ENCODE results near the gene WNK3. TPM values are rescaled to one million over a fixed set of nuclear protein-coding genes. Genes with fewer than 3 reads are reported as not detected.

WNK3 gene
- polyA plus RNA-seq, 6 donors from 2014 or later, result 0.34 to 0.60 (median 0.41) TPM; not detected in 2

GRCh38 chrX:54177306-54177705, 180.5 kb downstream of the WNK3 start:
- peaks cover 0 to 5% of the 10 kb centered on the region in 2 donors for H3K36me3 Mint-ChIP-seq
- peaks cover 28 to 51% (median 48%) of the 10 kb centered on the region in 3 donors for H3K4me1 Mint-ChIP-seq
- H3K9me3 Mint-ChIP-seq, result peaks cover 0 to 5% (median 0%) of the 10 kb centered on the region in 7 donors
- H3K4me3 Mint-ChIP-seq, result peak overlapping the region in 1 of 8 donors; percentile 44
- H3K27me3 Mint-ChIP-seq, result peaks cover 0 to 5% (median 0%) of the 10 kb centered on the region in 3 donors
- ATAC-seq (ENCODE audit: low read depth in 2 of 2) (no peak), DNase-seq (no peak)
- peak overlapping the region in 2 of 6 donors; percentile 3 to 36 for H3K27ac Mint-ChIP-seq

DNA sequence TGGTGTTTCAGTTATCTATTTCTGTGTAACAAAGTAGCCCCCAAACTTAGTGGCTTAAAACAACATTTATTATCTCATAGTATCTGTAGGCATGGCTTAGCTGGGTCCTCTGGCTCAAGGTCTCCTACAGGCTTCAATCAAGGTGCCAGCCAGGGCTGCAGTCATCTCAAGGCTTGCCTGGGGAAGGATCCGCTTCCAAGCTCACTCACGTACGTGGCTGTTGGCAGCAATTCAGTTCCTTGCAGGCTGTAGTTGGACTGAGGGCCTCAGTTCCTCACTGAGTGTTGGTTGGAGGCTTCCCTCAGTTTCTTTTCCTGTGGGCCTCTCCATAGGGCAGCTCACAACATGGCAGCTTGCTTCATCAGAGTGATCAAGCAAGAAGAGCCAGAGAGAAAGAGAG, 184.1 kb downstream of the WNK3 start:
- H3K27ac Mint-ChIP-seq, result peak overlapping the region in 2 of 6 donors; percentile 7 to 66
- ATAC-seq (ENCODE audit: low read depth in 2 of 2) (no peak), DNase-seq (no peak)
- peaks cover 10 to 23% (median 21%) of the 10 kb centered on the region in 3 donors for H3K4me1 Mint-ChIP-seq
- no peaks in the 10 kb centered on the region for H3K27me3 Mint-ChIP-seq
- peak overlapping the region in 1 of 8 donors; percentile 40 for H3K4me3 Mint-ChIP-seq
- peaks cover 0 to 5% of the 10 kb centered on the region in 2 donors for H3K36me3 Mint-ChIP-seq
- H3K9me3 Mint-ChIP-seq, result peaks cover 0 to 1% (median 0%) of the 10 kb centered on the region in 7 donors

- H3K36me3 Mint-ChIP-seq, result peaks cover 0 to 5% of the 10 kb centered on the region in 2 donors
- H3K9me3 Mint-ChIP-seq, result peaks cover 0 to 1% (median 0%) of the 10 kb centered on the region in 7 donors
- H3K27ac Mint-ChIP-seq, result no peak overlapping the region
- ATAC-seq (ENCODE audit: low read depth in 2 of 2) (no peak), DNase-seq (no peak)
- H3K27me3 Mint-ChIP-seq, result no peaks in the 10 kb centered on the region
- peaks cover 6 to 17% (median 16%) of the 10 kb centered on the region in 3 donors for H3K4me1 Mint-ChIP-seq
- H3K4me3 Mint-ChIP-seq, result no peak overlapping the region
Observed at GRCh38 chrX:54172455-54172854, 185.4 kb downstream of the WNK3 start.

GRCh38 chrX:54171527-54172250, 186.2 kb downstream of the WNK3 start:
- no peak for ATAC-seq (ENCODE audit: low read depth in 2 of 2)
- Mint-ChIP-seq H3K27me3 (no peaks in the 10 kb centered on the region), H3K9me3 (peaks cover 0 to 1% (median 0%) of the 10 kb centered on the region in 7 donors), H3K36me3 (peaks cover 0 to 5% of the 10 kb centered on the region in 2 donors), H3K4me1 (peaks cover 5 to 12% (median 8%) of the 10 kb centered on the region in 3 donors), H3K4me3 (no peak overlapping the region), H3K27ac (no peak overlapping the region)
- no peak for DNase-seq

DNA sequence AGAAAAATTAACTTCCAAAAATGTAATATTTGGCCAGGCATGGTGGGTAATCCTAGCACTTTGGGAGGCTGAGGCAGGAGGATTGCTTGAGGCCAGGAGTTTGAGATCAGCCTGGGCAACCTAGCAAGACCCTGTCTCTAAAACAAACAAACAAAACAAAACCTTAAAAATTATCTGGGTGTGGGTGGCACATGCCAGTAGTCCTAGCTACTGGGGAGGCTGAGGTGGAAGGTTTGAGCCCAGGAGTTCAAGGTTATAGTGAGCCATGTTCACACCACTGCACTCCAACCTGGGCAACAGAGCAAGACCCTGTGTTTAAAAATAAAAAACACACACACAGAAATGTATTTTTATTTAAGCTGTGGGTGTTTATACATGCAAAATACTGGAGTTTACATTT, 186.8 kb downstream of the WNK3 start:
- Mint-ChIP-seq H3K27me3 (no peaks in the 10 kb centered on the region), H3K27ac (peak overlapping the region in 1 of 6 donors; percentile 28), H3K9me3 (peaks cover 0 to 1% (median 0%) of the 10 kb centered on the region in 7 donors), H3K4me1 (peaks cover 5 to 12% (median 5%) of the 10 kb centered on the region in 3 donors), H3K4me3 (no peak overlapping the region), H3K36me3 (peaks cover 0 to 5% of the 10 kb centered on the region in 2 donors)
- ATAC-seq (ENCODE audit: low read depth in 2 of 2) (no peak), DNase-seq (no peak)

DNA sequence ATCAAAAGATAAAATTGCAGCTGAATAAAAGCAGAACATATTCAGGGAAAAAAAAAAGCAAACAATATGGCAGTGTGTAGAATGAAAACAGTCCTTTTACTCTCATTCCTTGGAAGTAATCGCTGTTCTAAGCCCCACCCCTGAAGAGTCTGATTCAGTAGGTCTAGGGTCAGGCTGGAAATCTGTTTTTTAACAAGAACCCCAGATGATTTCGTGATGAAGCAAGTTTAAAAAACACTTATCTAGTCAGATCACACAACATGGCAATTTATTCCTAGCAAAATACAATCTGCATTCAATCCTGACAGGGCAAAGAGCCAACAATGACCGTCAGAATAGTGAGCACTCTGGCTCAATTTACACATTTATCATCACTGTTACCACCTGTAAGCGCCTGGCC, 190.9 kb downstream of the WNK3 start:
- Mint-ChIP-seq H3K27me3 (no peaks in the 10 kb centered on the region), H3K27ac (peak overlapping the region in 2 of 6 donors; percentile 2 to 27), H3K9me3 (peaks cover 0 to 5% (median 0%) of the 10 kb centered on the region in 7 donors), H3K36me3 (no peaks in the 10 kb centered on the region), H3K4me1 (no peaks in the 10 kb centered on the region), H3K4me3 (no peak overlapping the region)
- DNase-seq (no peak), ATAC-seq (ENCODE audit: low read depth in 2 of 2) (no peak)

GRCh38 chrX:54157561-54157960, 200.3 kb downstream of the WNK3 start:
- DNase-seq, result no peak
- H3K27ac Mint-ChIP-seq, result peak overlapping the region in 1 of 6 donors; percentile 38
- H3K9me3 Mint-ChIP-seq, result peaks cover 0 to 4% (median 0%) of the 10 kb centered on the region in 7 donors
- peaks cover 0 to 5% (median 0%) of the 10 kb centered on the region in 3 donors for H3K4me1 Mint-ChIP-seq
- H3K27me3 Mint-ChIP-seq, result no peaks in the 10 kb centered on the region
- H3K36me3 Mint-ChIP-seq, result peaks cover 14 to 25% of the 10 kb centered on the region in 2 donors
- no peak overlapping the region for H3K4me3 Mint-ChIP-seq
- no peak for ATAC-seq (ENCODE audit: low read depth in 2 of 2)

Other genes with a start within 250 kb of the WNK3 start
- gene FAM120C, start 174.8 kb downstream of the WNK3 start, polyA plus RNA-seq (ENCODE audit: low read depth in 6 of 6), result 1 to 10 TPM; 2.7 to 6.8 (median 5.4) TPM
- 10 to 100 TPM; 63.7 to 91.9 (median 71.3) TPM for gene TSR2, start 82.4 kb upstream of the WNK3 start, polyA plus RNA-seq (ENCODE audit: low read depth in 6 of 6)
- gene FGD1, start 138.2 kb upstream of the WNK3 start, polyA plus RNA-seq (ENCODE audit: low read depth in 6 of 6), result under 1 TPM; 0.50 to 0.95 (median 0.79) TPM
- gene GNL3L, start 172.2 kb upstream of the WNK3 start, polyA plus RNA-seq (ENCODE audit: low read depth in 6 of 6), result 10 to 100 TPM; 15.1 to 35.4 (median 27.4) TPM